ENCODE results near the gene FBXW5. TPM values are rescaled to one million over a fixed set of nuclear protein-coding genes. Genes with fewer than 3 reads are reported as not detected.

Gene FBXW5
- total RNA-seq, 1 experiment from 2014 or later = 70.5 TPM

- TF ChIP-seq, protein P1, sequence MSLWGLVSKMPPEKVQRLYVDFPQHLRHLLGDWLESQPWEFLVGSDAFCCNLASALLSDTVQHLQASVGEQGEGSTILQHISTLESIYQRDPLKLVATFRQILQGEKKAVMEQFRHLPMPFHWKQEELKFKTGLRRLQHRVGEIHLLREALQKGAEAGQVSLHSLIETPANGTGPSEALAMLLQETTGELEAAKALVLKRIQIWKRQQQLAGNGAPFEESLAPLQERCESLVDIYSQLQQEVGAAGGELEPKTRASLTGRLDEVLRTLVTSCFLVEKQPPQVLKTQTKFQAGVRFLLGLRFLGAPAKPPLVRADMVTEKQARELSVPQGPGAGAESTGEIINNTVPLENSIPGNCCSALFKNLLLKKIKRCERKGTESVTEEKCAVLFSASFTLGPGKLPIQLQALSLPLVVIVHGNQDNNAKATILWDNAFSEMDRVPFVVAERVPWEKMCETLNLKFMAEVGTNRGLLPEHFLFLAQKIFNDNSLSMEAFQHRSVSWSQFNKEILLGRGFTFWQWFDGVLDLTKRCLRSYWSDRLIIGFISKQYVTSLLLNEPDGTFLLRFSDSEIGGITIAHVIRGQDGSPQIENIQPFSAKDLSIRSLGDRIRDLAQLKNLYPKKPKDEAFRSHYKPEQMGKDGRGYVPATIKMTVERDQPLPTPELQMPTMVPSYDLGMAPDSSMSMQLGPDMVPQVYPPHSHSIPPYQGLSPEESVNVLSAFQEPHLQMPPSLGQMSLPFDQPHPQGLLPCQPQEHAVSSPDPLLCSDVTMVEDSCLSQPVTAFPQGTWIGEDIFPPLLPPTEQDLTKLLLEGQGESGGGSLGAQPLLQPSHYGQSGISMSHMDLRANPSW (CRISPR knock-in tag; conservative IDR thresholded peaks at IDR 0.05; ENCODE audit: low read depth) = no peak
- TF ChIP-seq NR2C2 (CRISPR knock-in tag; IDR thresholded peaks at IDR 0.05) = no peak
- no peak for TF ChIP-seq GABPB1 (CRISPR knock-in tag; IDR thresholded peaks at IDR 0.05)
- TF ChIP-seq TP53 (CRISPR knock-in tag; IDR thresholded peaks at IDR 0.05) = no peak
- TF ChIP-seq, protein P2, sequence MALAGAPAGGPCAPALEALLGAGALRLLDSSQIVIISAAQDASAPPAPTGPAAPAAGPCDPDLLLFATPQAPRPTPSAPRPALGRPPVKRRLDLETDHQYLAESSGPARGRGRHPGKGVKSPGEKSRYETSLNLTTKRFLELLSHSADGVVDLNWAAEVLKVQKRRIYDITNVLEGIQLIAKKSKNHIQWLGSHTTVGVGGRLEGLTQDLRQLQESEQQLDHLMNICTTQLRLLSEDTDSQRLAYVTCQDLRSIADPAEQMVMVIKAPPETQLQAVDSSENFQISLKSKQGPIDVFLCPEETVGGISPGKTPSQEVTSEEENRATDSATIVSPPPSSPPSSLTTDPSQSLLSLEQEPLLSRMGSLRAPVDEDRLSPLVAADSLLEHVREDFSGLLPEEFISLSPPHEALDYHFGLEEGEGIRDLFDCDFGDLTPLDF (CRISPR knock-in tag; IDR thresholded peaks at IDR 0.05) = no peak
Measured at GRCh38 chr9:136964833-136965422, 20.4 kb upstream of the FBXW5 start (continued).

DNA sequence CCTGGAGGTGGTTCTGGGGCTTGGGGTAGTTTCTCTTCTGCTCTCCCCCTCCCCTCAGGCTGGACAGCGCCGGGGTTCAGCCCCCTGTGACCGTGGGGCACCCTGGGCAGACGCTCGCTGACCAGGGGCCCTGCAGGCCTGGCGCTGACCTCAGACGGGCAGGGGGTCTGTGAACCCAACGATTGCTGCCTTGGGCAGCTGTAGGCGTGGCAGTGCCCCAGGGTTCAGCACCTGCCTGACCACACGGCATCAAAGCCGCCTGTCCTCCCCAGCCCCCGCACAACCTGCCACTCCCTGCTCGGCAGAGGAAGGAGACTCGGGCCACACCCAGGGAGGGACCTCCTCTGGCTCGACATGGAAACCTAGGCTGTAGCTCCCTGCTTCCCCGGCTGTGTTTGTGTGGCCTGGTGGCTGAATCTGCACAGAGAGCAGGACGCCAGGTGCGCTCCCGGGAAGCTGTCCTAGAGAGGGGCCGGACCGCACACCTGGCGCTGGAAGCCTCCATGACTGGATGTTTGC lies 19.7 kb upstream of the FBXW5 start:
- ChIA-PET CTCF (interaction anchor here (0.8 to 3.4 kb wide), 10 partner anchors 11 to 186 kb away, joined by 3 to 17 read pairs (median 5); partner anchors contain the start of gene NPDC1), POLR2A (no interaction called here)
- H3K4me1 Mint-ChIP-seq = peaks cover 10% of the 10 kb centered on the region
- ATAC-seq (no peak), DNase-seq (ENCODE audit: low spot score) (no peak)
- H3K36me3 Mint-ChIP-seq = no peaks in the 10 kb centered on the region
- H3K27me3 Mint-ChIP-seq (ENCODE audit: low read depth) = no peaks in the 10 kb centered on the region
- TF ChIP-seq ZNF423 (CRISPR knock-in tag; IDR thresholded peaks at IDR 0.05) = no peak
- H3K27ac Mint-ChIP-seq = no peak overlapping the region
- no peak overlapping the region for H3K4me3 Mint-ChIP-seq
- H3K9me3 Mint-ChIP-seq = no peaks in the 10 kb centered on the region

- no peak overlapping the region for H3K27ac Mint-ChIP-seq
- CTCF ChIA-PET = interaction anchor here (1.7 to 3.4 kb wide), 4 partner anchors 11 to 100 kb away, joined by 5 to 17 read pairs (median 8); no protein-coding TSS in a partner anchor
- H3K4me1 Mint-ChIP-seq = peaks cover 10% of the 10 kb centered on the region
- POLR2A ChIA-PET = no interaction called here
- no peaks in the 10 kb centered on the region for H3K36me3 Mint-ChIP-seq
- ATAC-seq (no peak), DNase-seq (ENCODE audit: low spot score) (no peak)
- no peak overlapping the region for H3K4me3 Mint-ChIP-seq
- H3K9me3 Mint-ChIP-seq = no peaks in the 10 kb centered on the region
- H3K27me3 Mint-ChIP-seq (ENCODE audit: low read depth) = no peaks in the 10 kb centered on the region
- TF ChIP-seq NR2C2 (CRISPR knock-in tag; IDR thresholded peaks at IDR 0.05) = no peak
- no peak for TF ChIP-seq NR3C1 (CRISPR knock-in tag; conservative IDR thresholded peaks at IDR 0.05; ENCODE audit: low read depth)
- TF ChIP-seq, protein P3, sequence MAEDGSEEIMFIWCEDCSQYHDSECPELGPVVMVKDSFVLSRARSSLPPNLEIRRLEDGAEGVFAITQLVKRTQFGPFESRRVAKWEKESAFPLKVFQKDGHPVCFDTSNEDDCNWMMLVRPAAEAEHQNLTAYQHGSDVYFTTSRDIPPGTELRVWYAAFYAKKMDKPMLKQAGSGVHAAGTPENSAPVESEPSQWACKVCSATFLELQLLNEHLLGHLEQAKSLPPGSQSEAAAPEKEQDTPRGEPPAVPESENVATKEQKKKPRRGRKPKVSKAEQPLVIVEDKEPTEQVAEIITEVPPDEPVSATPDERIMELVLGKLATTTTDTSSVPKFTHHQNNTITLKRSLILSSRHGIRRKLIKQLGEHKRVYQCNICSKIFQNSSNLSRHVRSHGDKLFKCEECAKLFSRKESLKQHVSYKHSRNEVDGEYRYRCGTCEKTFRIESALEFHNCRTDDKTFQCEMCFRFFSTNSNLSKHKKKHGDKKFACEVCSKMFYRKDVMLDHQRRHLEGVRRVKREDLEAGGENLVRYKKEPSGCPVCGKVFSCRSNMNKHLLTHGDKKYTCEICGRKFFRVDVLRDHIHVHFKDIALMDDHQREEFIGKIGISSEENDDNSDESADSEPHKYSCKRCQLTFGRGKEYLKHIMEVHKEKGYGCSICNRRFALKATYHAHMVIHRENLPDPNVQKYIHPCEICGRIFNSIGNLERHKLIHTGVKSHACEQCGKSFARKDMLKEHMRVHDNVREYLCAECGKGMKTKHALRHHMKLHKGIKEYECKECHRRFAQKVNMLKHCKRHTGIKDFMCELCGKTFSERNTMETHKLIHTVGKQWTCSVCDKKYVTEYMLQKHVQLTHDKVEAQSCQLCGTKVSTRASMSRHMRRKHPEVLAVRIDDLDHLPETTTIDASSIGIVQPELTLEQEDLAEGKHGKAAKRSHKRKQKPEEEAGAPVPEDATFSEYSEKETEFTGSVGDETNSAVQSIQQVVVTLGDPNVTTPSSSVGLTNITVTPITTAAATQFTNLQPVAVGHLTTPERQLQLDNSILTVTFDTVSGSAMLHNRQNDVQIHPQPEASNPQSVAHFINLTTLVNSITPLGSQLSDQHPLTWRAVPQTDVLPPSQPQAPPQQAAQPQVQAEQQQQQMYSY (CRISPR knock-in tag; IDR thresholded peaks at IDR 0.05) = no peak
- TF ChIP-seq ELF4 (CRISPR knock-in tag; IDR thresholded peaks at IDR 0.05; ENCODE audit: low read depth) = no peak
- no peak for TF ChIP-seq NFATC4 (CRISPR knock-in tag; IDR thresholded peaks at IDR 0.05)
- TF ChIP-seq, protein P1 (CRISPR knock-in tag; conservative IDR thresholded peaks at IDR 0.05; ENCODE audit: low read depth) = no peak
- TF ChIP-seq ZNF219 (CRISPR knock-in tag; IDR thresholded peaks at IDR 0.05; ENCODE audit: borderline replicate concordance) = no peak
- no peak for TF ChIP-seq ZSCAN18 (CRISPR knock-in tag; IDR thresholded peaks at IDR 0.05)
- TF ChIP-seq CREM (CRISPR knock-in tag; IDR thresholded peaks at IDR 0.05) = no peak
- TF ChIP-seq ATF2 (CRISPR knock-in tag; IDR thresholded peaks at IDR 0.05; ENCODE audit: borderline replicate concordance, low read depth) = no peak
- no peak for TF ChIP-seq SOX15 (CRISPR knock-in tag; IDR thresholded peaks at IDR 0.05)
Measured at GRCh38 chr9:136963751-136964150, 19.2 kb upstream of the FBXW5 start.

All from WTC11 (cell line).